ENCODE data around the gene MEDAG.

DNA sequence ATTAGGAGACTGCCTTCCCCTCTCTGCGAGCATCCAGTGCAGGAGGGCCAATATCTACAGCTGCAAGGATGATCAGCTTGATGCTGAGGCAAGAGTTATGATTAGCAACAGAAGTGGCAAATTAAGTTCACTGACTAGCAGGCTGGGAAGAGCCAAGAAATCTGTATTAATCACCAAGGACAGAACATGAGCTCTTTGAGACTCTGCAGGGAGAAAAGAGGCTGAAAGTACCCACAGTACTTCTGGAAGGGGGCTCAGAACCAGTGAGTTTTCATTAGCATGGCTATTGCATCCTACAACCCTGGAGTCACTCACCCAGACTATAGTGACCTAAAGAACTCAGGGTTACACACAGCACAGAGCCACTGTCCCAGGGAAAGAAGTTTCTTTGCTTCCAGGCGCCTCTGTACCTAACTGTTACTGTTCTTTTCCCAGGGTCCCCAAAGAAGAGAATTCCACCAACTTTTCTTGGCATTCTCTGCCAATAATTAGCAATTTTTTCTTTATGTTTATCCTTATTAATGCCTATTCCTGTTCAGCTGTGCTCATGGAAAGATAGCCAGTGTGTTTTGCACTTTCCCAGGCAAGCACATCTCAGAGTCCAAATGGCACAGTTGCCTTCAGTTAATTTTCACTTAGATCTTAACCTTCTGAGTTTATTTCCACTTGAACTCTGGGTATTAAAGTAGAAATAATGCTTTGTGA, 25.8 kb upstream of the MEDAG start:
- TF ChIP-seq, protein P1, sequence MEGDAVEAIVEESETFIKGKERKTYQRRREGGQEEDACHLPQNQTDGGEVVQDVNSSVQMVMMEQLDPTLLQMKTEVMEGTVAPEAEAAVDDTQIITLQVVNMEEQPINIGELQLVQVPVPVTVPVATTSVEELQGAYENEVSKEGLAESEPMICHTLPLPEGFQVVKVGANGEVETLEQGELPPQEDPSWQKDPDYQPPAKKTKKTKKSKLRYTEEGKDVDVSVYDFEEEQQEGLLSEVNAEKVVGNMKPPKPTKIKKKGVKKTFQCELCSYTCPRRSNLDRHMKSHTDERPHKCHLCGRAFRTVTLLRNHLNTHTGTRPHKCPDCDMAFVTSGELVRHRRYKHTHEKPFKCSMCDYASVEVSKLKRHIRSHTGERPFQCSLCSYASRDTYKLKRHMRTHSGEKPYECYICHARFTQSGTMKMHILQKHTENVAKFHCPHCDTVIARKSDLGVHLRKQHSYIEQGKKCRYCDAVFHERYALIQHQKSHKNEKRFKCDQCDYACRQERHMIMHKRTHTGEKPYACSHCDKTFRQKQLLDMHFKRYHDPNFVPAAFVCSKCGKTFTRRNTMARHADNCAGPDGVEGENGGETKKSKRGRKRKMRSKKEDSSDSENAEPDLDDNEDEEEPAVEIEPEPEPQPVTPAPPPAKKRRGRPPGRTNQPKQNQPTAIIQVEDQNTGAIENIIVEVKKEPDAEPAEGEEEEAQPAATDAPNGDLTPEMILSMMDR (IDR thresholded peaks at IDR 0.05), result no peak
- TF ChIP-seq EZH2phosphoT487 (IDR thresholded peaks at IDR 0.05), result no peak
